Mucosa of rectum (tissue), 2 donors: ENCODE measurements around the gene SBF2.
"Not testable (repeated sequence)": the region's sequence is repeated elsewhere in the genome, so short reads cannot be mapped to it uniquely, and the experiment has no call there.

Source experiments
- H3K27ac ChIP-seq, 2 donors: one replicate each; pipeline ENCODE4 v1.7.0; 2013; ENCODE audit warnings: inconsistent platforms in 2 of 2, low read depth in 2 of 2, low read length in 2 of 2
- H3K27me3 ChIP-seq, 2 donors: one replicate each; pipeline ENCODE4 v1.7.0; 2013; ENCODE audit warnings: low read length in 2 of 2; ENCODE audit not compliant: control insufficient read depth in 2 of 2, insufficient read depth in 2 of 2
- H3K36me3 ChIP-seq, 2 donors: one replicate each; pipeline ENCODE4 v1.7.0; 2013; ENCODE audit warnings: low read length in 2 of 2; ENCODE audit not compliant: control insufficient read depth in 2 of 2, insufficient read depth in 2 of 2
- H3K4me1 ChIP-seq, 2 donors: one replicate each; pipeline ENCODE4 v1.7.0; 2013; ENCODE audit warnings: low read length in 2 of 2, mild to moderate bottlenecking in 1 of 2; ENCODE audit not compliant: control insufficient read depth in 2 of 2, insufficient read depth in 2 of 2
- H3K4me3 ChIP-seq, 2 donors: one replicate each; pipeline ENCODE4 v1.7.0; 2013; ENCODE audit warnings: low read length in 2 of 2
- H3K9ac ChIP-seq, 2 donors: one replicate each; pipeline ENCODE4 v1.7.0; 2013; ENCODE audit warnings: low read length in 2 of 2, low read depth in 1 of 2, mild to moderate bottlenecking in 1 of 2
- H3K9me3 ChIP-seq, 2 donors: one replicate each; pipeline ENCODE4 v1.7.0; 2013; ENCODE audit warnings: low read length in 2 of 2; ENCODE audit not compliant: control insufficient read depth in 2 of 2
- donor health status: healthy.
- donor health status: Normal muscosa, but diverticular disease.

SBF2 gene

GRCh38 chr11:9914064-9914463 is 380.0 kb downstream of the SBF2 start:
- no peaks in the 10 kb centered on the region for H3K36me3 ChIP-seq
- no peaks in the 10 kb centered on the region for H3K9me3 ChIP-seq
- H3K27ac ChIP-seq, result no peak overlapping the region
- H3K9ac ChIP-seq, result no peak overlapping the region
- no peak overlapping the region for H3K4me3 ChIP-seq
- no peaks in the 10 kb centered on the region for H3K27me3 ChIP-seq
- no peaks in the 10 kb centered on the region for H3K4me1 ChIP-seq

GRCh38 chr11:9905960-9906791 is 387.8 kb downstream of the SBF2 start:
- Histone ChIP-seq H3K9ac (no peak overlapping the region), H3K9me3 (no peaks in the 10 kb centered on the region), H3K4me3 (no peak overlapping the region), H3K27me3 (no peaks in the 10 kb centered on the region), H3K36me3 (no peaks in the 10 kb centered on the region), H3K4me1 (no peaks in the 10 kb centered on the region), H3K27ac (no peak overlapping the region)

- H3K9ac ChIP-seq, result no peak overlapping the region
- no peaks in the 10 kb centered on the region for H3K9me3 ChIP-seq
- no peaks in the 10 kb centered on the region for H3K36me3 ChIP-seq
- no peak overlapping the region for H3K4me3 ChIP-seq
- H3K27ac ChIP-seq, result no peak overlapping the region
- no peaks in the 10 kb centered on the region for H3K27me3 ChIP-seq
- no peaks in the 10 kb centered on the region for H3K4me1 ChIP-seq
These were observed 388.5 kb downstream of the SBF2 start for GRCh38 chr11:9905501-9905951.

GRCh38 chr11:9903579-9903978 is 390.4 kb downstream of the SBF2 start:
- H3K27ac ChIP-seq, result no peak overlapping the region
- no peaks in the 10 kb centered on the region for H3K4me1 ChIP-seq
- no peak overlapping the region for H3K9ac ChIP-seq
- no peaks in the 10 kb centered on the region for H3K27me3 ChIP-seq
- H3K9me3 ChIP-seq, result no peaks in the 10 kb centered on the region
- H3K4me3 ChIP-seq, result no peak overlapping the region
- H3K36me3 ChIP-seq, result no peaks in the 10 kb centered on the region

GRCh38 chr11:9901943-9902342 is 392.1 kb downstream of the SBF2 start:
- no peaks in the 10 kb centered on the region for H3K9me3 ChIP-seq
- no peak overlapping the region for H3K4me3 ChIP-seq
- no peak overlapping the region for H3K9ac ChIP-seq
- H3K27ac ChIP-seq, result no peak overlapping the region
- H3K27me3 ChIP-seq, result no peaks in the 10 kb centered on the region
- no peaks in the 10 kb centered on the region for H3K36me3 ChIP-seq
- no peaks in the 10 kb centered on the region for H3K4me1 ChIP-seq

GRCh38 chr11:9900253-9900652 is 393.8 kb downstream of the SBF2 start:
- not testable (repeated sequence) for H3K27ac ChIP-seq, H3K9me3 ChIP-seq, H3K4me3 ChIP-seq, H3K27me3 ChIP-seq, H3K9ac ChIP-seq, H3K4me1 ChIP-seq, H3K36me3 ChIP-seq

GRCh38 chr11:9899676-9900075 is 394.3 kb downstream of the SBF2 start:
- Histone ChIP-seq H3K9ac (no peak overlapping the region), H3K9me3 (no peaks in the 10 kb centered on the region), H3K27me3 (no peaks in the 10 kb centered on the region), H3K36me3 (peaks cover 0 to 5% of the 10 kb centered on the region in 2 donors), H3K4me3 (no peak overlapping the region), H3K4me1 (no peaks in the 10 kb centered on the region), H3K27ac (no peak overlapping the region)

- H3K27me3 ChIP-seq, result no peaks in the 10 kb centered on the region
- H3K9ac ChIP-seq, result no peak overlapping the region
- no peak overlapping the region for H3K27ac ChIP-seq
- peaks cover 4 to 9% of the 10 kb centered on the region in 2 donors for H3K36me3 ChIP-seq
- no peaks in the 10 kb centered on the region for H3K9me3 ChIP-seq
- H3K4me1 ChIP-seq, result no peaks in the 10 kb centered on the region
- H3K4me3 ChIP-seq, result no peak overlapping the region
These were observed 397.1 kb downstream of the SBF2 start for GRCh38 chr11:9896902-9897301.

- Histone ChIP-seq H3K36me3 (peaks cover 4 to 9% of the 10 kb centered on the region in 2 donors), H3K27me3 (no peaks in the 10 kb centered on the region), H3K9ac (no peak overlapping the region), H3K4me1 (no peaks in the 10 kb centered on the region), H3K27ac (no peak overlapping the region), H3K4me3 (no peak overlapping the region), H3K9me3 (no peaks in the 10 kb centered on the region)
These were observed 399.0 kb downstream of the SBF2 start for GRCh38 chr11:9895006-9895405.

GRCh38 chr11:9893474-9893873 is 400.5 kb downstream of the SBF2 start:
- Histone ChIP-seq H3K36me3 (peaks cover 4 to 9% of the 10 kb centered on the region in 2 donors), H3K4me1 (no peaks in the 10 kb centered on the region), H3K4me3 (no peak overlapping the region), H3K9me3 (no peaks in the 10 kb centered on the region), H3K27ac (no peak overlapping the region), H3K9ac (no peak overlapping the region), H3K27me3 (no peaks in the 10 kb centered on the region)
